H1 (cell line): Measurements from ENCODE around the gene UGT1A9. TPM values are rescaled to one million over a fixed set of nuclear protein-coding genes. Genes with fewer than 3 reads are reported as not detected.

Source experiments
- BRCA1 ChIP-seq: IDR thresholded peaks from 2 replicates; pipeline ENCODE4 v1.6.1; 2012; ENCODE audit warnings: low read depth, low read length, improper control_type of control experiment
- EZH2 ChIP-seq: fragments of 200-600 bp; sonication (generic); IDR thresholded peaks from 2 replicates; pipeline ENCODE4 v1.7.1; 2012; ENCODE audit warnings: low read depth, mild to moderate bottlenecking, moderate library complexity, low read length, inconsistent platforms; ENCODE audit not compliant: severe bottlenecking
- RFX5 ChIP-seq: IDR thresholded peaks from 2 replicates; pipeline ENCODE4 v1.6.1; 2011; ENCODE audit warnings: low read depth, low read length, improper control_type of control experiment, borderline replicate concordance
- SP1 ChIP-seq: IDR thresholded peaks from 2 replicates; pipeline ENCODE4 v1.6.1; 2011; ENCODE audit warnings: low read depth, low read length
- TBP ChIP-seq: IDR thresholded peaks from 2 replicates; pipeline ENCODE4 v1.6.1; 2011; ENCODE audit warnings: low read depth, low read length, improper control_type of control experiment
- polyA plus RNA-seq, 7 experiments: library from polyadenylated mRNA; depleted of rRNA in 3 of 7; stranded (reverse) in 5 of 7; unstranded in 2 of 7; fragments of >200 nt in 5 of 7; fragments of 200-250 nt in 2 of 7; gene quantifications; 1 replicate in 5 of 7; 2 replicates in 1 of 7; 4 replicates in 1 of 7; pipeline versions ENCODE4 v1.2.1 to v1.2.3, GENCODE V29; 2011 to 2013; ENCODE audit warnings: missing spikeins in 2 of 7, mixed read lengths in 2 of 7
- total RNA-seq: library from RNA; stranded (reverse); fragmentation: NEBNext Ultra II Directional; extraction: Animal tissue kit (Norgen Biotek cat#: 25700); gene quantifications from 2 replicates; pipeline ENCODE4 v1.2.1, GENCODE V29; 2021
- TF ChIP-seq, protein P1 (sequence below): IDR thresholded peaks from 2 replicates; pipeline ENCODE4 v1.6.1; 2011; ENCODE audit warnings: low read depth, mild to moderate bottlenecking, low read length; ENCODE audit not compliant: insufficient read depth

The UGT1A9 gene
- total and polyA plus RNA-seq, 2 of the 8 experiments (the other 6 are each of a cell fraction or from before 2014, with no cell fraction given), result not detected

DNA sequence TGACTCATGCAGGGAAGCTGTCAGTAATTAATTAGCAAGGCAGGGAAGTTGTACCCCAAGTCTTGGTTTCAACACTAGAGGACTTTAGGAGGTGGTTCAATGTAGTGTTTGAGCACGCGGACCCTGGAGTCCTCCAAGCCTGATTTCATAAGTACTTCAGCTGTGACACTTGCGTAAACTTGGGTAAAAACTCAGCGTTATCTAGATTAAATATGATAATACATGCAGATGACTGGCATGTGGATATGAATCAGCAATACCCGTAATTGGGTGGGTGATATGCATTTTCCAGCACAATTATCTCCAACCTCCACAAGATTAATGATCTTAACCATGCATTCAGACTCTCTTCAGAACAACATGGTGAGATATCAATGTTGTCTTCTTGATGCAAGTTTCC lies 15.2 kb downstream of the UGT1A9 start (continued):
- TF ChIP-seq RFX5 (no peak), TBP (no peak), EZH2 (no peak), SP1 (no peak), BRCA1 (no peak)
- TF ChIP-seq, protein P1, sequence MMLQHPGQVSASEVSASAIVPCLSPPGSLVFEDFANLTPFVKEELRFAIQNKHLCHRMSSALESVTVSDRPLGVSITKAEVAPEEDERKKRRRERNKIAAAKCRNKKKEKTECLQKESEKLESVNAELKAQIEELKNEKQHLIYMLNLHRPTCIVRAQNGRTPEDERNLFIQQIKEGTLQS, result no peak
